ENCODE data around the gene CCNL2.
"Not testable (repeated sequence)": the region's sequence is repeated elsewhere in the genome, so short reads cannot be mapped to it uniquely, and the experiment has no call there.

Gene CCNL2

DNA sequence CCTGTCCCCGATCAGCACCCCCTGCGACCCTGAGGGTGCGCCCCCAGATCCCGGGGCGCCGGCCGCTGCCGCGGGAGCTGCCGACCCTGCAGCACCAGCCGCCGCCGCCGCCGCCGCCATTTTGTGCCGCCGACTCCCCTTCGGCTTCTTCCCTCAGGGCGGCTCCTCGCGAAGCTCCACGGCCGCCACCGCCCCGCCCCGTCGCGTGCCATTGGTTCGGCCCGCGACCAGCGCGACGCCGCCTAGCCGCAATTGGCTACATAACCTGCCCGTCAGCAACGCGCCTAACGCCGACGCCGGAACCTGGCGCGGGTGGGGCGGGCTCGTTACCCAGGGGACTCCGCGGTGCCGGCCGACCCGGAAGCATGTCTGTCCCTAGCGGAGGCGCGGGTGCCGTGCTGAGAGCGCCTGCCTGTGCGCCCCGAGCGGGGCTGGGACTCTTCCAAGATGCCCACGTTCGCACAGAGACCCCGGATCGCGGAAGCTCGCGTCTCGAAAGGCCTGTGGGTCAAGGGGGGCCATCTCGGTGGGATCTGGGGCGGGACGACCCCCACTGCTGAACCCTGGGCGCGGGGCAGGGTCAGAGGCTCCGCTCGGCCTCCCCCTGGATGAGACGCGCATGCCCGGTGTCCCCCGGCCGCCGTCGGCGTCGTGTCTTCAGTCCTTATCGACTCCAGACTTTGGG lies at the start of gene CCNL2:
TSS of gene CCNL2 (minus strand) at position 149 of the 685 bp plus-strand sequence. CDS start at position 120, 29 bp downstream.
- TF ChIP-seq ZNF274 (IDR thresholded peaks at IDR 0.05; ENCODE audit: low read depth, low read length): no peak
- TF ChIP-seq YY1 (IDR thresholded peaks at IDR 0.05; ENCODE audit: insufficient read depth, insufficient read length): no peak
- no peak for TF ChIP-seq SUZ12 (IDR thresholded peaks at IDR 0.05; ENCODE audit: extremely low read depth, insufficient read depth, insufficient read length)
- Histone ChIP-seq H3K4me1 (ENCODE audit: insufficient read depth, insufficient read length) (peaks cover 15% of the 10 kb centered on the region), H3K4me3 (ENCODE audit: insufficient read length, low read depth) (peak within 1 kb of the TSS; percentile 97), H3K9ac (ENCODE audit: insufficient read length, low read depth) (peak within 1 kb of the TSS; percentile 98), H3K9me3 (ENCODE audit: insufficient read depth, low read length) (no peaks in the 10 kb centered on the region), H3K36me3 (ENCODE audit: insufficient read depth, insufficient read length, low read length) (peaks cover 70% of the 10 kb centered on the region), H3K27me3 (ENCODE audit: insufficient read depth, insufficient read length) (no peaks in the 10 kb centered on the region)
- DNase-seq (ENCODE audit: low read depth, low spot score): peak; percentile 97

DNA sequence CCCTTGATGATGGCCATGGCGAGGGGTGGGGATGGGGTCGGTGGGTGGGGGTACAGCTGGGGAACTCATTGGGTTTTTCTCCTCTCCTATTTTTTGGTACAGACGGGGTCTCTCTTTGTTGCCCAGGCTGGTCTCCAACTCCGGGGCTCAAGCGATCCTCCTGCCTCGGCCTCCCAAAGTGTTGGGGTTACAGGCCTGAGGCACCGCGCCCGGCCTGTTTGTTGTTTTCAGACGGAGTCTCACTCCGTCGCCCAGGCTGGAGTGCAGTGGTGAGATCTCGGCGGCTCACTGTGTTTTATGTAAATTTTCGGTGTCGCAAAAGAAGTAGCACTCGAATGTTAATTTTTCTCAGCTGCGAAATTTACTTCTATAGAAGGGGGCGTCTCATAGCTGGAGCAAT lies 47.5 kb upstream of the CCNL2 start:
- not testable (repeated sequence) for H3K27me3 ChIP-seq (ENCODE audit: insufficient read depth, insufficient read length); DNase-seq (ENCODE audit: low read depth, low spot score); H3K9ac ChIP-seq (ENCODE audit: insufficient read length, low read depth); H3K9me3 ChIP-seq (ENCODE audit: insufficient read depth, low read length); H3K4me3 ChIP-seq (ENCODE audit: insufficient read length, low read depth); H3K4me1 ChIP-seq (ENCODE audit: insufficient read depth, insufficient read length); H3K36me3 ChIP-seq (ENCODE audit: insufficient read depth, insufficient read length, low read length)

DNA sequence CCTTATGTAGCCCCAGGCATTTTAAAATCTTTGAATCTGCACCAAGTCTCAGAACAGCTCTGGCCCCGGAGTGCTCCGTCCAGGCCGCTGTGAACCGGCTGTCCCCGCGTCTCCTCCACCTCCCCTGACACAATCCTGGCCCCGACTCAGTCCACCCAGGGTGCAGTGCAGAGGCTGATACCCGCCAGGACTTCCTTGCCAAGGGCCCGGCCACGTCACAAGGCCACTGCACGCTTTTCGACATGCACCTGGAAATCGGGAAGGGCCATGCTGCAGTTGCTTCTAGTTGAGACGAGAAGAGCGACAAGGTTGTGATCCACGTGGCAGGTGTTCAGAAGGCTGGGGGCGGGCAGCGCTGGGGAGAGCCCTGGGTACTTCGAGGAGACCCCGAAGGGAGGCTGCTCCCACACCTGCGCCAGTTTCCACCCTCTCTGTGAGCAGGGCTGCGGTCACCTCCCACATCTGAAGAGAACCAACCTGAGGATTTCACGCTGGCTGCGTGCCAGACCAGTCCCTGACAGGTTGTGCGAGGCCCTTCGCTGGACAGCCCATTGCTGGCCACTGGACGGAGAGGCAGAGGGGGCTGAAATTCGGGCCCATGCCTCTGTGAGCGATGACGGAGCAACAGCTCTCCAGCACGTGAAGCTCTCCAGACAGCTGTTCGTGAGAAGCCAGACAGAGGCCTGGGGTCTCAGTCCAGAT lies 43.1 kb upstream of the CCNL2 start:
- Histone ChIP-seq H3K27me3 (ENCODE audit: insufficient read depth, insufficient read length) (peaks cover under 1% of the 10 kb centered on the region), H3K9me3 (ENCODE audit: insufficient read depth, low read length) (no peaks in the 10 kb centered on the region), H3K9ac (ENCODE audit: insufficient read length, low read depth) (no peak overlapping the region), H3K4me3 (ENCODE audit: insufficient read length, low read depth) (no peak overlapping the region), H3K36me3 (ENCODE audit: insufficient read depth, insufficient read length, low read length) (no peaks in the 10 kb centered on the region), H3K4me1 (ENCODE audit: insufficient read depth, insufficient read length) (peaks cover 15% of the 10 kb centered on the region)
- TF ChIP-seq SUZ12 (IDR thresholded peaks at IDR 0.05; ENCODE audit: extremely low read depth, insufficient read depth, insufficient read length) (no peak), ZNF274 (IDR thresholded peaks at IDR 0.05; ENCODE audit: low read depth, low read length) (no peak), YY1 (IDR thresholded peaks at IDR 0.05; ENCODE audit: insufficient read depth, insufficient read length) (no peak)
- DNase-seq (ENCODE audit: low read depth, low spot score): no peak

DNA sequence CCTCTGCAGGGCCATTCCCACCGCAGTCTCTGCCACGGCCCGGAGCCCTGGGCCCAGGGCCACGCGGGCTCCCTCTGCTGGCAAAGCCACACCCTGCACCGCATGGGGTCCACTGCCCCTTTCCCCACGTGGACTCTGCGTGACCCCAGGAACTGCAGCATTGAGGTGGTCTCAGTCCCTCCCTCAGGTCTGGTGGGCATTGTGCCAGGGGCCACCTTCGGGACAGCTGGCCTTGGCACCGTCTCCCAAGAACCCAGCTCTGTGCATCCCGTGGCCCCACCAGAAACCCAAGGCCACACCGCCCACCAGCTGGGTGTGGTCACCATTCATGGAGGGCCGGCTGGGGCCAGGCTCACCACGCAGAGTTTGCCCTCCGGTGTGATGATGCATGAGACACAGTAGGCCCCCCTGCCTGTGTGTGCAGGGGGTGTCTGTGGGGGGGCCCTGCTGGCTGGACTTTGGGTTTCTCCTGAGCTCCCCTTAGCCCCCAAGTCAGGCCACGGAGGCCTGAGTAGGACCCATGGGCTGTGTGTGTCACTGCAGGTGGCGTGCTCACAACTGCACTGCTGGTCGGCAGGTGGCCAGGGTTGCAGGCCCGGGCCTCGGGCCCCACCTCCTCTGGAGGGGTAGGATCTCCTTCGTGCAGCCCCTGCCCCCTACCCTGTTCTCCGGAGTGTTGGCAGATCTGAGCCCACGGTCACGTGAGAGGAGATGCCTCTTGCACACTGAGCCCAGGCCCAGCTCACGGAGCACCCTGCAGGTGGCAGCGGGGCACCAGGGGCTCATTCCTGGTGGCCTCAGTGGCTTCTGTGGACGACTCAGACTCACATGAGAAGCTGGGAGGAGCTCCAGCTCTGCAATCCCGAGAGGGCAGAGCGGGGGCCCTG lies 42.1 kb upstream of the CCNL2 start:
- Histone ChIP-seq H3K9me3 (ENCODE audit: insufficient read depth, low read length) (no peaks in the 10 kb centered on the region), H3K4me1 (ENCODE audit: insufficient read depth, insufficient read length) (peaks cover 21% of the 10 kb centered on the region), H3K27me3 (ENCODE audit: insufficient read depth, insufficient read length) (peaks cover 10% of the 10 kb centered on the region), H3K4me3 (ENCODE audit: insufficient read length, low read depth) (no peak overlapping the region), H3K36me3 (ENCODE audit: insufficient read depth, insufficient read length, low read length) (no peaks in the 10 kb centered on the region), H3K9ac (ENCODE audit: insufficient read length, low read depth) (no peak overlapping the region)
- TF ChIP-seq ZNF274 (IDR thresholded peaks at IDR 0.05; ENCODE audit: low read depth, low read length) (no peak), YY1 (IDR thresholded peaks at IDR 0.05; ENCODE audit: insufficient read depth, insufficient read length) (no peak), SUZ12 (IDR thresholded peaks at IDR 0.05; ENCODE audit: extremely low read depth, insufficient read depth, insufficient read length) (no peak)
- DNase-seq (ENCODE audit: low read depth, low spot score): no peak

DNA sequence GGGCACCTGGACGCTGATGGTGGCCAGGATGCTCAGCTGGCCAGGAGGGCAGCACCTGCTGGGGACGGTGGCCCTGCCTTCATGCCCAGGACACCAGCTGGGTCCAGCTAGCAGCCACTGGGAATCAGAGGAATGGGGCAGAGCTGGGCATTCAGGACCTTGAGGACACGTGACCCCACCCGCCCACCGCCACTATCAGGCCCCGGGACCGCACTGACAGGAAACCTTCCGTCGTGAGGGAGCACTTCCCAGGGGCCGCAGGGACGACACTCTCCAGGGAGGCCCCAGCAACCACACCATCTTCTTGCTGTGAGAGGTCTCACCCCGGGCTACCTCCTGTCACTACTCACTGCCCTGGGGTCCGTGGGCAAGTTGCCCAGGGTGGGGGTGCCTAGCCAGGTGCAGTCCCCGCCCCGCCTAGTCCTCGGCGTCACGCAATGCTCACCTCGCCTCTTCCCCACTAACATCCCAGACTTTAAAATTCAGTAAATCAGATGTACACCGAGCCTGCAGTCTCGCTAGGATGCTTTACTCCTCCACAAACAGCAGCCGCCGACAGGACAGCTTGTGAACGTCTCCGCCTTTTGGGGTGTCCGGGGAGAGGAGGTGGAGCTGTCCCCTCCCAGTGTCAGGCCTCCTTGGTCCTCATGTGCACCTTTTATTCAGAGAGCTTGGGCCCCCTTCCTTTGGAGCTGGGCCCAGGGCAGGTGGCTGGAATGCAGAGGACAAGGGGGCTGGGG lies 41.3 kb upstream of the CCNL2 start:
- H3K4me3 ChIP-seq (ENCODE audit: insufficient read length, low read depth): no peak overlapping the region
- DNase-seq (ENCODE audit: low read depth, low spot score): no peak
- no peak for TF ChIP-seq SUZ12 (IDR thresholded peaks at IDR 0.05; ENCODE audit: extremely low read depth, insufficient read depth, insufficient read length)
- TF ChIP-seq ZNF274 (IDR thresholded peaks at IDR 0.05; ENCODE audit: low read depth, low read length): no peak
- TF ChIP-seq YY1 (IDR thresholded peaks at IDR 0.05; ENCODE audit: insufficient read depth, insufficient read length): no peak
- H3K4me1 ChIP-seq (ENCODE audit: insufficient read depth, insufficient read length): peaks cover 23% of the 10 kb centered on the region
- peaks cover 14% of the 10 kb centered on the region for H3K27me3 ChIP-seq (ENCODE audit: insufficient read depth, insufficient read length)
- no peak overlapping the region for H3K9ac ChIP-seq (ENCODE audit: insufficient read length, low read depth)
- H3K36me3 ChIP-seq (ENCODE audit: insufficient read depth, insufficient read length, low read length): no peaks in the 10 kb centered on the region
- no peaks in the 10 kb centered on the region for H3K9me3 ChIP-seq (ENCODE audit: insufficient read depth, low read length)

DNA sequence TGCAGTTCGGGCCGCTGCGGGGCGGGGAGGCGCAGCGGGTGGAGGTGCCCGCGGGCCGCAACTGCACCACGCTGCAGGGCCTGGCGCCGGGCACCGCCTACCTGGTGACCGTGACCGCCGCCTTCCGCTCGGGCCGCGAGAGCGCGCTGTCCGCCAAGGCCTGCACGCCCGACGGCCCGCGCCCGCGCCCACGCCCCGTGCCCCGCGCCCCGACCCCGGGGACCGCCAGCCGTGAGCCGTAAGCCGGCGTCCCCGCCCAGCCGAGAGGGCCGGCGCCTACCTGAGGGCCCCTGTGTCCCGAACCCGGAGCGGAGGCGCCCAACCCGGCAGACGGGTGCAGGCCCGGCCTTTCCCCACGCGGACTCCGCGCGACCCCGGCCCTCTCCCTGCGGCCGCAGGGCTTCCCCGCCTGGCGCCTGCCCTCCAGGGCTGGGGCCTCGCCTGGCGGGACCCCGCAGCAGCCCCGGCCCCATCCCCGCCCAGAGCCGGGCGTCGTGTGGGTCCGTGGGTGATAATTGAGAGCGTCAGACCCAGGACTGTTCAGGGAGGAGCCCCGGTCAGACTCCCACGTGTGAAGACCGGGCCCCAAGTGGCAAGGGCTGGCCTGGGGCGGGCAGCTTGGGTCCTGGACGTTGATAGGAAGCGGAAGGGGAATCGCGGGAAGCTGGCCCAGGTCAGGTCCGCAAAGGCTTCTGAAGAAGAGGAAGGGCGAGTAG lies 40.6 kb upstream of the CCNL2 start:
- Histone ChIP-seq H3K9me3 (ENCODE audit: insufficient read depth, low read length) (no peaks in the 10 kb centered on the region), H3K36me3 (ENCODE audit: insufficient read depth, insufficient read length, low read length) (no peaks in the 10 kb centered on the region), H3K27me3 (ENCODE audit: insufficient read depth, insufficient read length) (peaks cover 20% of the 10 kb centered on the region), H3K4me1 (ENCODE audit: insufficient read depth, insufficient read length) (peaks cover 29% of the 10 kb centered on the region), H3K9ac (ENCODE audit: insufficient read length, low read depth) (no peak overlapping the region), H3K4me3 (ENCODE audit: insufficient read length, low read depth) (no peak overlapping the region)
- TF ChIP-seq YY1 (IDR thresholded peaks at IDR 0.05; ENCODE audit: insufficient read depth, insufficient read length): no peak
- TF ChIP-seq SUZ12 (IDR thresholded peaks at IDR 0.05; ENCODE audit: extremely low read depth, insufficient read depth, insufficient read length): no peak
- no peak for TF ChIP-seq ZNF274 (IDR thresholded peaks at IDR 0.05; ENCODE audit: low read depth, low read length)
- DNase-seq (ENCODE audit: low read depth, low spot score): no peak
